ENCODE data around the gene SCNN1G. TPM values are rescaled to one million over a fixed set of nuclear protein-coding genes. Genes with fewer than 3 reads are reported as not detected.

SCNN1G gene
- total and polyA plus RNA-seq, 2 donors (not counting 3 experiments of a cell fraction or from before 2014, with no cell fraction given) = not detected

GRCh38 chr16:23215435-23215834 is 32.9 kb downstream of the SCNN1G start:
- Histone ChIP-seq H2AFZ (ENCODE audit: low read depth, low read length) (no peak overlapping the region), H3K9me3 (replicated peaks; ENCODE audit: control insufficient read depth, insufficient read depth, low read length) (no peaks in the 10 kb centered on the region), H3K4me2 (ENCODE audit: insufficient read depth, low read length) (no peak overlapping the region), H3K27me3 (ENCODE audit: control insufficient read depth in 2 of 2, insufficient read depth in 2 of 2, low read length in 2 of 2) (no peaks in the 10 kb centered on the region), H3K9ac (replicated peaks; ENCODE audit: extremely low read depth, insufficient read depth, low read length) (no peak overlapping the region), H3K36me3 (ENCODE audit: control insufficient read depth in 2 of 2, extremely low read depth in 1 of 2, insufficient read depth in 2 of 2, low read length in 2 of 2) (no peaks in the 10 kb centered on the region), H3K4me3 (replicated peaks in 1 of 3; ENCODE audit: insufficient read depth in 1 of 3, low read depth in 1 of 3, low read length in 3 of 3) (no peak overlapping the region), H3K4me1 (ENCODE audit: control insufficient read depth, extremely low read depth, insufficient read depth, low read length) (no peaks in the 10 kb centered on the region), H3K9me1 (replicated peaks; ENCODE audit: control insufficient read depth, extremely low read depth, insufficient read depth, low read length) (no peaks in the 10 kb centered on the region), H3K79me2 (ENCODE audit: control insufficient read depth, insufficient read depth, low read length) (no peaks in the 10 kb centered on the region), H4K20me1 (replicated peaks; ENCODE audit: control insufficient read depth, extremely low read depth, insufficient read depth, low read length) (no peaks in the 10 kb centered on the region), H3K27ac (ENCODE audit: insufficient read depth, low read depth, low read length) (no peak overlapping the region)
- intact Hi-C loops (cut with micrococcal nuclease) (no loop called here), dilution Hi-C loops (cut with MboI; ENCODE audit: extremely low pct_ligation_motif_present, low sequenced_read_pairs) (no loop called here)
- CTCF ChIA-PET = no interaction called here
- FAIRE-seq = no peak
- TF ChIP-seq POLR2A (IDR thresholded peaks at IDR 0.05; ENCODE audit: low read depth, low read length) (no peak), EZH2 (IDR thresholded peaks at IDR 0.05; ENCODE audit: borderline replicate concordance, low read depth, low read length, severe bottlenecking) (no peak), JUN (IDR thresholded peaks at IDR 0.05; ENCODE audit: borderline replicate concordance, insufficient read depth, insufficient read length, low read depth) (no peak), MAX (IDR thresholded peaks at IDR 0.05; ENCODE audit: insufficient read depth, insufficient read length) (no peak), GATA2 (IDR thresholded peaks at IDR 0.05; ENCODE audit: insufficient read depth, insufficient read length, low read depth, low read length) (no peak), MYC (IDR thresholded peaks at IDR 0.05; ENCODE audit: low read depth, low read length) (no peak), CTCF (IDR thresholded peaks at IDR 0.05; ENCODE audit: extremely low read depth in 1 of 2, insufficient read depth in 1 of 2, low read depth in 1 of 2, low read length in 2 of 2) (no peak), POLR2AphosphoS5 (IDR thresholded peaks at IDR 0.05; ENCODE audit: insufficient read depth, low read depth, low read length) (no peak), FOS (IDR thresholded peaks at IDR 0.05; ENCODE audit: borderline replicate concordance, insufficient read depth, low read length) (no peak)
- no peak for DNase-seq (ENCODE audit: low read depth, low spot score)
- no TSS peak for BruUV-seq (replicated peaks)
- POLR2A ChIA-PET = no interaction called here
